Measurements from ENCODE around the gene ZNF462.

GRCh38 chr9:106834888-106835287 is 28.1 kb upstream of the ZNF462 start:
- TF ChIP-seq, protein P1, sequence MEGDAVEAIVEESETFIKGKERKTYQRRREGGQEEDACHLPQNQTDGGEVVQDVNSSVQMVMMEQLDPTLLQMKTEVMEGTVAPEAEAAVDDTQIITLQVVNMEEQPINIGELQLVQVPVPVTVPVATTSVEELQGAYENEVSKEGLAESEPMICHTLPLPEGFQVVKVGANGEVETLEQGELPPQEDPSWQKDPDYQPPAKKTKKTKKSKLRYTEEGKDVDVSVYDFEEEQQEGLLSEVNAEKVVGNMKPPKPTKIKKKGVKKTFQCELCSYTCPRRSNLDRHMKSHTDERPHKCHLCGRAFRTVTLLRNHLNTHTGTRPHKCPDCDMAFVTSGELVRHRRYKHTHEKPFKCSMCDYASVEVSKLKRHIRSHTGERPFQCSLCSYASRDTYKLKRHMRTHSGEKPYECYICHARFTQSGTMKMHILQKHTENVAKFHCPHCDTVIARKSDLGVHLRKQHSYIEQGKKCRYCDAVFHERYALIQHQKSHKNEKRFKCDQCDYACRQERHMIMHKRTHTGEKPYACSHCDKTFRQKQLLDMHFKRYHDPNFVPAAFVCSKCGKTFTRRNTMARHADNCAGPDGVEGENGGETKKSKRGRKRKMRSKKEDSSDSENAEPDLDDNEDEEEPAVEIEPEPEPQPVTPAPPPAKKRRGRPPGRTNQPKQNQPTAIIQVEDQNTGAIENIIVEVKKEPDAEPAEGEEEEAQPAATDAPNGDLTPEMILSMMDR (IDR thresholded peaks at IDR 0.05), result no peak
- no peak for TF ChIP-seq POLR2AphosphoS5 (IDR thresholded peaks at IDR 0.05; ENCODE audit: insufficient read depth in 1 of 2, low read depth in 1 of 2)

Measured in vagina (tissue), 2 donors.